GM23338 (cell line): ENCODE results near the gene NEURL3.

Source experiments
- CTCF ChIP-seq, 2 experiments: fragments of 200-600 bp in 1 of 2; sonication (generic) in 1 of 2; conservative IDR thresholded peaks; 2 replicates each; pipeline versions ENCODE4 v1.5.1 to v1.6.1; 2016 to 2017; ENCODE audit warnings: antibody characterized with exemption in 2 of 2, low read depth in 2 of 2, mild to moderate bottlenecking in 2 of 2, moderate library complexity in 1 of 2
- EZH2 ChIP-seq: fragments of 200-600 bp; sonication (generic); IDR thresholded peaks from one replicate; pipeline ENCODE4 v1.8.0; 2017; ENCODE audit warnings: antibody characterized with exemption, mild to moderate bottlenecking, low read depth; ENCODE audit not compliant: unreplicated experiment

GRCh38 chr2:96505231-96505889 lies at the start of gene NEURL3:
- TF ChIP-seq CTCF (conservative IDR thresholded peaks at IDR 0.05; ENCODE audit: low read depth in 2 of 2) = no peak
- TF ChIP-seq EZH2 = no peak
